Thymus (tissue), 14 donors: ENCODE results near the gene ABCA8. TPM values are rescaled to one million over a fixed set of nuclear protein-coding genes. Genes with fewer than 3 reads are reported as not detected.
"Not testable (repeated sequence)": the region's sequence is repeated elsewhere in the genome, so short reads cannot be mapped to it uniquely, and the experiment has no call there.

ENCODE experiments used
- DNase-seq, 9 donors: peaks; one replicate each; pipeline ENCODE4 v3.0.0-alpha.2; 2013; ENCODE audit warnings: low spot score in 9 of 9, low read depth in 6 of 9, missing footprints in 1 of 9
- H3K27ac ChIP-seq, 2 donors: one replicate each; pipeline ENCODE4 v1.5.1; 2013; ENCODE audit warnings: control low read depth in 1 of 2, low read depth in 1 of 2, low read length in 1 of 2, mild to moderate bottlenecking in 1 of 2, moderate library complexity in 1 of 2
- H3K27me3 ChIP-seq, 2 donors: one replicate each; pipeline ENCODE4 v1.5.1; 2013; ENCODE audit warnings: low read length in 1 of 2; ENCODE audit not compliant: control insufficient read depth in 2 of 2, insufficient read depth in 1 of 2
- H3K36me3 ChIP-seq, 2 donors: one replicate each; pipeline ENCODE4 v1.5.1; 2013; ENCODE audit warnings: low read length in 1 of 2, mild to moderate bottlenecking in 1 of 2, moderate library complexity in 1 of 2; ENCODE audit not compliant: control insufficient read depth in 2 of 2, insufficient read depth in 2 of 2
- H3K4me1 ChIP-seq, 2 donors: one replicate each; pipeline ENCODE4 v1.5.1; 2013; ENCODE audit warnings: low read length in 2 of 2; ENCODE audit not compliant: control insufficient read depth in 2 of 2, insufficient read depth in 2 of 2
- H3K4me3 ChIP-seq, 2 donors: one replicate each; pipeline ENCODE4 v1.5.1; 2013; ENCODE audit warnings: low read length in 2 of 2, control low read depth in 1 of 2, mild to moderate bottlenecking in 1 of 2
- H3K9me3 ChIP-seq, 2 donors: one replicate each; pipeline ENCODE4 v1.5.1; 2013; ENCODE audit warnings: low read length in 1 of 2, mild to moderate bottlenecking in 1 of 2; ENCODE audit not compliant: control insufficient read depth in 2 of 2, insufficient read depth in 1 of 2
- WGBS: extraction: QIAGEN DNeasy Blood & Tissue Kit; methylation state at CpG from one replicate; pipeline ENCODE4 v1.1.7; 2013; 5-methylcytosine and 5-hydroxymethylcytosine counted together
- long read RNA-seq, 10 donors: transcript quantifications; one replicate each; lab custom pipeline, GENCODE V29; 2026
- polyA plus RNA-seq: library from polyadenylated mRNA; stranded (reverse); fragments of 200-250 nt; gene quantifications from one replicate; pipeline ENCODE4 v1.2.3, GENCODE V29; 2013
- total RNA-seq: library from RNA; stranded (reverse); fragments of 120-200 nt; gene quantifications from one replicate; pipeline ENCODE4 v1.2.4, GENCODE V29; 2013
- donor health status: healthy.

The ABCA8 gene, protein sequence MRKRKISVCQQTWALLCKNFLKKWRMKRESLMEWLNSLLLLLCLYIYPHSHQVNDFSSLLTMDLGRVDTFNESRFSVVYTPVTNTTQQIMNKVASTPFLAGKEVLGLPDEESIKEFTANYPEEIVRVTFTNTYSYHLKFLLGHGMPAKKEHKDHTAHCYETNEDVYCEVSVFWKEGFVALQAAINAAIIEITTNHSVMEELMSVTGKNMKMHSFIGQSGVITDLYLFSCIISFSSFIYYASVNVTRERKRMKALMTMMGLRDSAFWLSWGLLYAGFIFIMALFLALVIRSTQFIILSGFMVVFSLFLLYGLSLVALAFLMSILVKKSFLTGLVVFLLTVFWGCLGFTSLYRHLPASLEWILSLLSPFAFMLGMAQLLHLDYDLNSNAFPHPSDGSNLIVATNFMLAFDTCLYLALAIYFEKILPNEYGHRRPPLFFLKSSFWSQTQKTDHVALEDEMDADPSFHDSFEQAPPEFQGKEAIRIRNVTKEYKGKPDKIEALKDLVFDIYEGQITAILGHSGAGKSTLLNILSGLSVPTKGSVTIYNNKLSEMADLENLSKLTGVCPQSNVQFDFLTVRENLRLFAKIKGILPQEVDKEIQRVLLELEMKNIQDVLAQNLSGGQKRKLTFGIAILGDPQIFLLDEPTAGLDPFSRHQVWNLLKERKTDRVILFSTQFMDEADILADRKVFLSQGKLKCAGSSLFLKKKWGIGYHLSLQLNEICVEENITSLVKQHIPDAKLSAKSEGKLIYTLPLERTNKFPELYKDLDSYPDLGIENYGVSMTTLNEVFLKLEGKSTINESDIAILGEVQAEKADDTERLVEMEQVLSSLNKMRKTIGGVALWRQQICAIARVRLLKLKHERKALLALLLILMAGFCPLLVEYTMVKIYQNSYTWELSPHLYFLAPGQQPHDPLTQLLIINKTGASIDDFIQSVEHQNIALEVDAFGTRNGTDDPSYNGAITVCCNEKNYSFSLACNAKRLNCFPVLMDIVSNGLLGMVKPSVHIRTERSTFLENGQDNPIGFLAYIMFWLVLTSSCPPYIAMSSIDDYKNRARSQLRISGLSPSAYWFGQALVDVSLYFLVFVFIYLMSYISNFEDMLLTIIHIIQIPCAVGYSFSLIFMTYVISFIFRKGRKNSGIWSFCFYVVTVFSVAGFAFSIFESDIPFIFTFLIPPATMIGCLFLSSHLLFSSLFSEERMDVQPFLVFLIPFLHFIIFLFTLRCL (N-terminal part only)
- total RNA-seq (0.76 TPM), polyA plus RNA-seq (1.6 TPM)
- long read RNA-seq, donor 1 = 0 reads
- long read RNA-seq, donor 2 = 0 reads
- long read RNA-seq, donor 3 = 0 reads
- long read RNA-seq, donor 4 = 0 reads
- long read RNA-seq, donor 5, partial matches to known transcripts = 0 of 4 reads
- long read RNA-seq, donor 5, other reads (novel, unspliced or antisense) = 0 of 4 reads
- long read RNA-seq, donor 6, partial matches to known transcripts = 0 of 2 reads
- long read RNA-seq, donor 6, other reads (novel, unspliced or antisense) = 0 of 2 reads
- long read RNA-seq, donor 7, partial matches to known transcripts = 0 of 1 reads
- long read RNA-seq, donor 7, other reads (novel, unspliced or antisense) = 0 of 1 reads
- long read RNA-seq, donor 8 = 0 reads
- long read RNA-seq, donor 9 = 0 reads
- long read RNA-seq, donor 10, partial matches to known transcripts = 0 of 1 reads
- long read RNA-seq, donor 10, other reads (novel, unspliced or antisense) = 0 of 1 reads

DNA sequence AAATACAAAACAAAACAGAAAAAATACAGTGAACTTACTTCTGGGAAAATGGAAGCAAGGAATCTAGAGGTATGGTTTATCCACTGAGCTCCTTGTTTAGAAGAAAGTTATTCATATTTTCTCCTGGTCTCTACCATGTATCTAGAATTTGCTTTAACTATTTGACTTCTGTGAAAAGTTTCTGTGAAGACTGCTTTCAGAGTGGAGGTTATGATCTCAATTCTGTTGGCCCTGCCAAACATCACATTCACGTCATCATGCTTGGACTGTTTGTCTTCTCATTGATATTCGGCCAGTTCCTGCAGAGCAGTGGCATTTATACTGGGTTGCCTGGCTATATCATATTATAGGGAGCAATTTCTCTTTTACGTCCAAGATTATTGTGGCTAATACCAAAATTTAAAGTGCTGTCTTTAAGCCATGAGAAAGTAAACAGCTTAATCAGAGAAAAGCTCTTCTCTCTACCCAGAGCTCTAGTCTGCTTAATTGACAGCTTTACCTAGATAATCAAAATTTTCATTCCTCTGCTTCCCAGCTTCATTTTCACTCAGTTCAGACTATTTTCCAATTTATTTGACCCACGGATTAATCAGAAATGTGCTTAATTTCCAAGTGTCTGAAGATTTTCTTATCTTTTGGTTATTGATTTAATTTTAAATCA lies at the start of gene ABCA8:
ABCA8 (minus strand) TSS at position 212 of the 661 bp plus-strand sequence. CDS start 13,358 bp downstream, outside the sequence.
- 96% methylated on average over 4 of the region's 4 CpGs for WGBS
- Histone ChIP-seq H3K9me3 (no peaks in the 10 kb centered on the region), H3K27me3 (no peaks in the 10 kb centered on the region), H3K4me1 (no peaks in the 10 kb centered on the region), H3K36me3 (no peaks in the 10 kb centered on the region), H3K27ac (no peak within 1 kb of the TSS), H3K4me3 (no peak within 1 kb of the TSS)
- DNase-seq = no peak

DNA sequence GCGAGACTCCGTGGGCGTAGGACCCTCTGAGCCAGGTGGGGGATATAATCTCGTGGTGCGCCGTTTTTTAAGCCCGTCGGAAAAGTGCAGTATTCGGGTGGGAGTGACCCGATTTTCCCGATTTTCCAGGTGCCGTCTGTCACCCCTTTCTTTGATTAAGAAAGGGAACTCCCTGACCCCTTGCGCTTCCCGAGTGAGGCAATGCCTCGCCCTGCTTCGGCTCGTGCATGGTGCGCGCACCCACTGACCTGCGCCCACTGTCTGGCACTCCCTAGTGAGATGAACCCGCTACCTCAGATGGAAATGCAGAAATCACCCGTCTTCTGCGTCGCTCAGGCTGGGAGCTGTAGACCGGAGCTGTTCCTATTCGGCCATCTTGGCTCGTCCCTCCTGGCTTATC lies 49.6 kb upstream of the ABCA8 start:
- not testable (repeated sequence) for H3K4me1 ChIP-seq, H3K4me3 ChIP-seq, H3K9me3 ChIP-seq, DNase-seq, H3K27ac ChIP-seq, H3K36me3 ChIP-seq, H3K27me3 ChIP-seq
- 97% methylated on average over 23 of the region's 27 CpGs for WGBS

GRCh38 chr17:68999743-69000142 lies 44.6 kb upstream of the ABCA8 start:
- H3K4me1 ChIP-seq, H3K36me3 ChIP-seq, H3K27ac ChIP-seq, H3K9me3 ChIP-seq, H3K27me3 ChIP-seq, DNase-seq, H3K4me3 ChIP-seq: not testable (repeated sequence)
- 80% methylated on average over 3 of the region's 3 CpGs for WGBS

GRCh38 chr17:68993112-68993511 lies 37.9 kb upstream of the ABCA8 start:
- Histone ChIP-seq H3K27me3 (no peaks in the 10 kb centered on the region), H3K4me3 (no peak overlapping the region), H3K9me3 (no peaks in the 10 kb centered on the region), H3K4me1 (no peaks in the 10 kb centered on the region), H3K27ac (no peak overlapping the region), H3K36me3 (no peaks in the 10 kb centered on the region)
- 94% methylated on average over 4 of the region's 4 CpGs for WGBS
- no peak for DNase-seq

DNA sequence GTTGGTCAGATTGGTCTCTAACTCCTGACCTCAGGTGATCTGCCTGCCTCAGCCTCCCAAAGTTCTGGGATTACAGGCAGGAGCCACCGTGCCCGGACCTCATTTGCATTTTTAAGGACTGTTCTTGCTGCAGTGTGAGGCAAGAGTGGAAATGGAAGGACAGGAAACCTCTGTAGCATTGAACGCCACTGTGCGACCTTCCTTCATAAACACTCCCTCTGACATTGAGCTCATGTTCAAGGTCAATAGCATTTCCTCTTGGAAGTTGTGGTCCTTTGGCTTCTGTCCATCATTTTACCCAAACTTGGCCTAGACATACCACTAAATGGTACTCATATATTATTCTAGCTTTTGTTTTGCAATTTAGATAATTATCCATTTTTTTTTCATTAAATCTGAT lies 32.8 kb upstream of the ABCA8 start:
- no peak for DNase-seq
- Histone ChIP-seq H3K9me3 (no peaks in the 10 kb centered on the region), H3K27me3 (no peaks in the 10 kb centered on the region), H3K27ac (no peak overlapping the region), H3K4me3 (no peak overlapping the region), H3K4me1 (no peaks in the 10 kb centered on the region), H3K36me3 (no peaks in the 10 kb centered on the region)
- 85% methylated on average over 4 of the region's 4 CpGs for WGBS

- no peak for DNase-seq
- Histone ChIP-seq H3K4me1 (no peaks in the 10 kb centered on the region), H3K36me3 (no peaks in the 10 kb centered on the region), H3K27me3 (no peaks in the 10 kb centered on the region), H3K4me3 (no peak overlapping the region), H3K9me3 (no peaks in the 10 kb centered on the region), H3K27ac (no peak overlapping the region)
- WGBS = 52% methylated on average over 2 of the region's 2 CpGs
Measured at GRCh38 chr17:68981288-68981687, 26.1 kb upstream of the ABCA8 start.

DNA sequence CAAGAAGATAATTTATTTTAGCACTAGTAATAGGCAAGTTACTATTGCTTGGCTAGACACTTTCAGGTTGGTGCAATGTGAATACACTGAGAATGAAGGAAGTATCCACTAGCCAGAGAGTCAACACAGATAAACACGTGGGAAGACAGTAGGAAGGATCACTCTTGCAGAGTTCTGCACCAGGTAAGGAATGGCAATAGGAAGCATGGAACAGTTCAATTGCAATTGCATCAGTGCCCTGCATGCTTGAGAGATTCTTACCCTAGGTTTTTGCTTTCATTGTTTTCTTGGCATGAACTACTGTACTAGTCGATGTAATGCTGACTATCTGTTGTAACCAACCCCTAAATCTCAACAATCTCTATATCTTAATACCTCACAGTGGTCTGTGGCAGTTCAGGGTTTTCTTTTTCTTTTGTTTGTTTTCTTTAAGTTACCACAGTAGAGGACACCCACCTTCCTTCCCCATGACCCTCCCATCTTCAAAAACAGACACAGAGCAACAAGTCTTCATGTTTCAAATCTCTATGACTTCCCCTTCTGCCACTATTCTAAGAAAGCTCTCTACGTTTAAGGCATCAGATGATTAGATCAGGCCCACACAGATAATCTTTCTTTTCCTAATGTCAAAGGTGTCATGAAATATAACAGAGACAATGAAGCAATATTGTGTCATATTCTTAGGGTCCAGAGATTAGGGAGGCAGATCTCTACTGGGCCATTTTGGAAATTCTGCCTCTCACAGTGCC lies 18.1 kb upstream of the ABCA8 start:
- DNase-seq = no peak
- WGBS = 69% methylated on average over 3 of the region's 3 CpGs
- Histone ChIP-seq H3K27me3 (no peaks in the 10 kb centered on the region), H3K4me1 (no peaks in the 10 kb centered on the region), H3K4me3 (no peak overlapping the region), H3K27ac (no peak overlapping the region), H3K36me3 (no peaks in the 10 kb centered on the region), H3K9me3 (no peaks in the 10 kb centered on the region)
